HEK293 (cell line): ENCODE results near the gene LBHD2.
A peak's percentile ranks its signal among the peaks of the same experiment; 100 is the strongest.

Source experiments
- CTCF ChIA-PET: fragments of 350-600 bp; formaldehyde crosslinking; extraction: SDS; loops from one replicate; lab custom pipeline; 2021; ENCODE audit warnings: antibody characterized with exemption; lab: Yijun Ruan, JAX
- POLR2A ChIA-PET: fragments of 300-600 bp; formaldehyde crosslinking; extraction: SDS; loops from one replicate; lab custom pipeline; 2020; ENCODE audit warnings: antibody characterized with exemption, inconsistent platforms; lab: Yijun Ruan, JAX
- H3K27ac ChIP-seq: fragments of 200-500 bp; sonication (Bioruptor generic); 2 replicates; pipeline ENCODE4 v1.5.1; 2014; ENCODE audit warnings: low read depth, low read length, control low read depth, inconsistent platforms; ENCODE audit errors: extremely low read depth
- H3K36me3 ChIP-seq, 2 experiments: fragments of 200-500 bp in 1 of 2; sonication (Bioruptor generic) in 1 of 2; 1 replicate in 1 of 2; 2 replicates in 1 of 2; pipeline ENCODE4 v1.5.1; 2014 to 2017; ENCODE audit warnings: inconsistent platforms in 2 of 2, low read length in 2 of 2; ENCODE audit not compliant: control insufficient read depth in 2 of 2, insufficient read depth in 1 of 2
- H3K4me1 ChIP-seq: fragments of 200-500 bp; sonication (Bioruptor generic); 2 replicates; pipeline ENCODE4 v1.5.1; 2014; ENCODE audit warnings: mild to moderate bottlenecking, low read length, inconsistent platforms; ENCODE audit not compliant: control insufficient read depth, insufficient read depth
- H3K4me3 ChIP-seq: 2 replicates; pipeline ENCODE4 v1.5.1; 2011; ENCODE audit warnings: low read depth, mild to moderate bottlenecking, control low read depth, low read length, moderate library complexity
- H3K9me3 ChIP-seq: fragments of 200-500 bp; sonication (Bioruptor generic); 2 replicates; pipeline ENCODE4 v1.5.1; 2014; ENCODE audit warnings: low read depth, low read length, inconsistent platforms; ENCODE audit not compliant: control insufficient read depth, insufficient read depth
- GLI4 ChIP-seq: fragments of 450-650 bp; formaldehyde crosslinking; IDR thresholded peaks from 2 replicates; pipeline ENCODE4 v1.5.1; 2016; ENCODE audit warnings: missing biosample characterization, missing genetic modification characterization
- HIC1 ChIP-seq: fragments of 450-650 bp; formaldehyde crosslinking; IDR thresholded peaks from 2 replicates; pipeline ENCODE4 v1.5.1; 2016; ENCODE audit warnings: missing biosample characterization, missing genetic modification characterization
- PRDM10 ChIP-seq: fragments of 450-650 bp; formaldehyde crosslinking; IDR thresholded peaks from 2 replicates; pipeline ENCODE4 v1.5.1; 2016; ENCODE audit warnings: missing biosample characterization, missing genetic modification characterization
- PRDM6 ChIP-seq: fragments of 450-650 bp; formaldehyde crosslinking; IDR thresholded peaks from 2 replicates; pipeline ENCODE4 v1.5.1; 2017; ENCODE audit warnings: missing biosample characterization, missing genetic modification characterization
- SP2 ChIP-seq: fragments of 450-650 bp; formaldehyde crosslinking; IDR thresholded peaks from 2 replicates; pipeline ENCODE4 v1.5.1; 2016; ENCODE audit warnings: missing biosample characterization, missing genetic modification characterization
- ZBTB21 ChIP-seq: fragments of 450-650 bp; formaldehyde crosslinking; IDR thresholded peaks from 2 replicates; pipeline ENCODE4 v1.5.1; 2017; ENCODE audit warnings: missing biosample characterization, missing genetic modification characterization
- ZBTB8A ChIP-seq: fragments of 450-650 bp; formaldehyde crosslinking; IDR thresholded peaks from 2 replicates; pipeline ENCODE4 v1.5.1; 2016; ENCODE audit warnings: missing biosample characterization, missing genetic modification characterization
- ZFP41 ChIP-seq: fragments of 450-650 bp; formaldehyde crosslinking; IDR thresholded peaks from 2 replicates; pipeline ENCODE4 v1.5.1; 2016; ENCODE audit warnings: missing biosample characterization, missing genetic modification characterization, borderline replicate concordance
- ZIC2 ChIP-seq: fragments of 450-650 bp; formaldehyde crosslinking; IDR thresholded peaks from 2 replicates; pipeline ENCODE4 v1.5.1; 2016; ENCODE audit warnings: missing biosample characterization, missing genetic modification characterization
- ZNF138 ChIP-seq: fragments of 450-650 bp; formaldehyde crosslinking; IDR thresholded peaks from 2 replicates; pipeline ENCODE4 v1.5.1; 2016; ENCODE audit warnings: missing biosample characterization, missing genetic modification characterization, borderline replicate concordance
- ZNF146 ChIP-seq: fragments of 450-650 bp; formaldehyde crosslinking; IDR thresholded peaks from 2 replicates; pipeline ENCODE4 v1.5.1; 2016; ENCODE audit warnings: missing biosample characterization, missing genetic modification characterization
- ZNF184 ChIP-seq: fragments of 450-650 bp; IDR thresholded peaks from 2 replicates; pipeline ENCODE4 v1.5.1; 2018; ENCODE audit warnings: missing biosample characterization, mild to moderate bottlenecking, missing genetic modification characterization
- ZNF239 ChIP-seq: fragments of 450-650 bp; formaldehyde crosslinking; IDR thresholded peaks from 2 replicates; pipeline ENCODE4 v1.5.1; 2016; ENCODE audit warnings: missing biosample characterization, missing genetic modification characterization
- ZNF560 ChIP-seq: fragments of 450-650 bp; formaldehyde crosslinking; IDR thresholded peaks from 2 replicates; pipeline ENCODE4 v1.5.1; 2017; ENCODE audit warnings: missing biosample characterization, missing genetic modification characterization, borderline replicate concordance
- ZNF645 ChIP-seq: fragments of 450-650 bp; formaldehyde crosslinking; IDR thresholded peaks from 2 replicates; pipeline ENCODE4; 2016; ENCODE audit warnings: missing biosample characterization, missing genetic modification characterization
- ZNF701 ChIP-seq: fragments of 450-650 bp; formaldehyde crosslinking; IDR thresholded peaks from 2 replicates; pipeline ENCODE4 v1.5.1; 2016; ENCODE audit warnings: missing biosample characterization, missing genetic modification characterization
- ZNF76 ChIP-seq: fragments of 450-650 bp; formaldehyde crosslinking; IDR thresholded peaks from 2 replicates; pipeline ENCODE4; 2016; ENCODE audit warnings: low read depth, missing biosample characterization, missing genetic modification characterization, borderline replicate concordance
- ZNF792 ChIP-seq: fragments of 450-650 bp; formaldehyde crosslinking; IDR thresholded peaks from 2 replicates; pipeline ENCODE4 v1.5.1; 2016; ENCODE audit warnings: missing biosample characterization, missing genetic modification characterization
- ZNF830 ChIP-seq: fragments of 450-650 bp; IDR thresholded peaks from 2 replicates; pipeline ENCODE4 v1.5.0; 2018; ENCODE audit warnings: missing biosample characterization, missing genetic modification characterization, low read depth, mild to moderate bottlenecking, moderate library complexity
- ZNF837 ChIP-seq: fragments of 450-650 bp; formaldehyde crosslinking; IDR thresholded peaks from 2 replicates; pipeline ENCODE4 v1.5.1; 2016; ENCODE audit warnings: missing biosample characterization, missing genetic modification characterization
- ZNF843 ChIP-seq: fragments of 450-650 bp; formaldehyde crosslinking; IDR thresholded peaks from 2 replicates; pipeline ENCODE4 v1.5.1; 2016; ENCODE audit warnings: missing biosample characterization, missing genetic modification characterization

LBHD2 gene

GRCh38 chr14:103066399-103066798, 17.6 kb upstream of the LBHD2 start:
- ChIA-PET POLR2A (no interaction called here), CTCF (interaction anchor here (0.6 kb wide), 1 partner anchor 303 kb away, joined by 3 read pairs; no protein-coding TSS in a partner anchor)
- H3K27ac ChIP-seq: no peak overlapping the region
- H3K36me3 ChIP-seq: no peaks in the 10 kb centered on the region
- TF ChIP-seq GLI4 (tag by site-specific recombination) (no peak), HIC1 (tag by site-specific recombination) (no peak), ZNF701 (tag by site-specific recombination) (no peak), PRDM10 (tag by site-specific recombination) (no peak), ZNF645 (tag by site-specific recombination) (no peak), ZNF146 (tag by site-specific recombination) (no peak), SP2 (tag by site-specific recombination) (no peak)
- TF ChIP-seq, all 188 proteins: peak for 0
- Histone ChIP-seq H3K9me3 (no peaks in the 10 kb centered on the region), H3K4me3 (no peak overlapping the region), H3K4me1 (peaks cover 6% of the 10 kb centered on the region; the same call in 1 of the 2 replicates)

- no peak overlapping the region for H3K27ac ChIP-seq
- ChIA-PET POLR2A (no interaction called here), CTCF (interaction anchor here (0.6 to 0.7 kb wide), 2 partner anchors 11 to 38 kb away, joined by 3 to 4 read pairs; no protein-coding TSS in a partner anchor)
- H3K9me3 ChIP-seq: no peaks in the 10 kb centered on the region
- H3K36me3 ChIP-seq: no peaks in the 10 kb centered on the region
- H3K4me1 ChIP-seq: peaks cover 6% of the 10 kb centered on the region; the same call in 1 of the 2 replicates
- no peak overlapping the region for H3K4me3 ChIP-seq
- TF ChIP-seq ZBTB8A (tag by site-specific recombination) (peak; percentile 29; the same call in 1 of the 2 replicates), ZNF843 (no peak), ZNF76 (tag by site-specific recombination) (no peak), ZNF837 (tag by site-specific recombination) (no peak), ZNF830 (tag by site-specific recombination) (no peak), ZBTB21 (tag by site-specific recombination) (no peak), ZNF239 (tag by site-specific recombination) (no peak), ZIC2 (tag by site-specific recombination) (no peak; the same call in 1 of the 2 replicates), PRDM10 (tag by site-specific recombination) (peak; percentile 45), ZNF792 (no peak), ZNF560 (no peak), ZNF184 (tag by site-specific recombination) (no peak), ZNF138 (tag by site-specific recombination) (no peak), ZFP41 (no peak), PRDM6 (tag by site-specific recombination) (no peak)
These were observed 16.6 kb upstream of the LBHD2 start for GRCh38 chr14:103067231-103067954.
